ENCODE data around the gene MEGF6. TPM values are rescaled to one million over a fixed set of nuclear protein-coding genes. Genes with fewer than 3 reads are reported as not detected.

MEGF6 gene
- total RNA-seq, 1 donor: 85.4 TPM

- no peaks in the 10 kb centered on the region for H3K27me3 ChIP-seq (ENCODE audit: insufficient read depth, low read length)
- no peak overlapping the region for H3K4me2 ChIP-seq (ENCODE audit: insufficient read depth, low read length)
- no peak overlapping the region for H3K27ac ChIP-seq (ENCODE audit: low read depth, low read length)
- peak; percentile 71 for TF ChIP-seq CTCF (IDR thresholded peaks at IDR 0.05; ENCODE audit: extremely low read depth, low read depth, low read length)
- H3K4me1 ChIP-seq (ENCODE audit: insufficient read depth, low read length): peaks cover 10% of the 10 kb centered on the region
- no peaks in the 10 kb centered on the region for H3K79me2 ChIP-seq (ENCODE audit: insufficient read depth, low read length)
- peaks cover 10% of the 10 kb centered on the region for H4K20me1 ChIP-seq (ENCODE audit: insufficient read depth, low read length)
- H3K9me3 ChIP-seq (ENCODE audit: low read depth, low read length): no peaks in the 10 kb centered on the region
- H3K4me3 ChIP-seq (ENCODE audit: insufficient read depth, low read length): no peak overlapping the region
- H3K36me3 ChIP-seq (ENCODE audit: insufficient read depth, low read length): peaks cover 7% of the 10 kb centered on the region
- no peak overlapping the region for H2AFZ ChIP-seq (ENCODE audit: low read length)
- DNase-seq (ENCODE audit: insufficient read length, low spot score, missing footprints): peak; percentile 99
Measured at GRCh38 chr1:3491291-3492246, 119.7 kb downstream of the MEGF6 start.

GRCh38 chr1:3490046-3490745 is 121.1 kb downstream of the MEGF6 start:
- H3K79me2 ChIP-seq (ENCODE audit: insufficient read depth, low read length): no peaks in the 10 kb centered on the region
- H3K27ac ChIP-seq (ENCODE audit: low read depth, low read length): no peak overlapping the region
- peaks cover 10% of the 10 kb centered on the region for H4K20me1 ChIP-seq (ENCODE audit: insufficient read depth, low read length)
- no peak for DNase-seq (ENCODE audit: insufficient read length, low spot score, missing footprints)
- TF ChIP-seq CTCF (IDR thresholded peaks at IDR 0.05; ENCODE audit: extremely low read depth, low read depth, low read length): no peak
- no peaks in the 10 kb centered on the region for H3K4me1 ChIP-seq (ENCODE audit: insufficient read depth, low read length)
- H3K4me2 ChIP-seq (ENCODE audit: insufficient read depth, low read length): no peak overlapping the region
- H2AFZ ChIP-seq (ENCODE audit: low read length): no peak overlapping the region
- H3K36me3 ChIP-seq (ENCODE audit: insufficient read depth, low read length): peaks cover 7% of the 10 kb centered on the region
- H3K4me3 ChIP-seq (ENCODE audit: insufficient read depth, low read length): no peak overlapping the region
- no peaks in the 10 kb centered on the region for H3K9me3 ChIP-seq (ENCODE audit: low read depth, low read length)
- H3K27me3 ChIP-seq (ENCODE audit: insufficient read depth, low read length): no peaks in the 10 kb centered on the region

- Histone ChIP-seq H3K4me3 (ENCODE audit: insufficient read depth, low read length) (no peak overlapping the region), H2AFZ (ENCODE audit: low read length) (no peak overlapping the region), H3K79me2 (ENCODE audit: insufficient read depth, low read length) (no peaks in the 10 kb centered on the region), H3K36me3 (ENCODE audit: insufficient read depth, low read length) (peaks cover 7% of the 10 kb centered on the region), H3K4me1 (ENCODE audit: insufficient read depth, low read length) (no peaks in the 10 kb centered on the region), H3K27me3 (ENCODE audit: insufficient read depth, low read length) (no peaks in the 10 kb centered on the region), H3K27ac (ENCODE audit: low read depth, low read length) (no peak overlapping the region), H4K20me1 (ENCODE audit: insufficient read depth, low read length) (peaks cover 10% of the 10 kb centered on the region), H3K9me3 (ENCODE audit: low read depth, low read length) (no peaks in the 10 kb centered on the region), H3K4me2 (ENCODE audit: insufficient read depth, low read length) (no peak overlapping the region)
- no peak for DNase-seq (ENCODE audit: insufficient read length, low spot score, missing footprints)
- no peak for TF ChIP-seq CTCF (IDR thresholded peaks at IDR 0.05; ENCODE audit: extremely low read depth, low read depth, low read length)
Measured at GRCh38 chr1:3488432-3488831, 122.9 kb downstream of the MEGF6 start.

GRCh38 chr1:3485016-3485415 is 126.3 kb downstream of the MEGF6 start:
- no peaks in the 10 kb centered on the region for H3K27me3 ChIP-seq (ENCODE audit: insufficient read depth, low read length)
- no peaks in the 10 kb centered on the region for H3K9me3 ChIP-seq (ENCODE audit: low read depth, low read length)
- no peak overlapping the region for H3K27ac ChIP-seq (ENCODE audit: low read depth, low read length)
- H3K4me1 ChIP-seq (ENCODE audit: insufficient read depth, low read length): no peaks in the 10 kb centered on the region
- H3K4me3 ChIP-seq (ENCODE audit: insufficient read depth, low read length): no peak overlapping the region
- no peak for TF ChIP-seq CTCF (IDR thresholded peaks at IDR 0.05; ENCODE audit: extremely low read depth, low read depth, low read length)
- H2AFZ ChIP-seq (ENCODE audit: low read length): no peak overlapping the region
- no peak for DNase-seq (ENCODE audit: insufficient read length, low spot score, missing footprints)
- peaks cover 4% of the 10 kb centered on the region for H4K20me1 ChIP-seq (ENCODE audit: insufficient read depth, low read length)
- H3K79me2 ChIP-seq (ENCODE audit: insufficient read depth, low read length): no peaks in the 10 kb centered on the region
- H3K36me3 ChIP-seq (ENCODE audit: insufficient read depth, low read length): peaks cover 4% of the 10 kb centered on the region
- no peak overlapping the region for H3K4me2 ChIP-seq (ENCODE audit: insufficient read depth, low read length)
